Psoas muscle (tissue), 8 donors: ENCODE measurements around the gene SMYD3. TPM values are rescaled to one million over a fixed set of nuclear protein-coding genes. Genes with fewer than 3 reads are reported as not detected.

Experiments used
- ATAC-seq, 4 donors: fragments of 200-7000 bp; cut with Tn5 transposase; one replicate each; pipeline ENCODE4 v1.9.1; 2020; ENCODE audit warnings: moderate library complexity in 3 of 4, mild to moderate bottlenecking in 2 of 4
- DNase-seq, 2 donors: peaks; one replicate each; pipeline ENCODE4 v3.0.0-alpha.2; 2020
- H3K27ac ChIP-seq: fragments of 200-600 bp; one replicate; pipeline ENCODE4 v1.8.0; 2022
- H3K27me3 ChIP-seq, 3 donors: fragments of 200-600 bp in 1 of 3; one replicate each; pipeline versions ENCODE4 v1.6.1 to v1.8.0; 2013 to 2022; ENCODE audit warnings: low read length in 2 of 3, mild to moderate bottlenecking in 2 of 3, moderate library complexity in 1 of 3; ENCODE audit not compliant: insufficient read depth in 3 of 3
- H3K36me3 ChIP-seq, 2 donors: fragments of 200-600 bp in 1 of 2; one replicate each; pipeline versions ENCODE4 v1.6.1 to v1.8.0; 2013 to 2022; ENCODE audit warnings: low read depth in 1 of 2, mild to moderate bottlenecking in 1 of 2, moderate library complexity in 1 of 2; ENCODE audit not compliant: insufficient read depth in 1 of 2
- H3K4me1 ChIP-seq: fragments of 200-600 bp; one replicate; pipeline ENCODE4 v1.8.0; 2022
- H3K4me3 ChIP-seq: fragments of 200-600 bp; one replicate; pipeline ENCODE4 v1.8.0; 2022; ENCODE audit warnings: mild to moderate bottlenecking
- H3K9me3 ChIP-seq: fragments of 200-600 bp; one replicate; pipeline ENCODE4 v1.8.0; 2022
- CTCF ChIP-seq: fragments of 200-600 bp; IDR thresholded peaks from one replicate; pipeline ENCODE4 v1.8.0; 2022; ENCODE audit warnings: antibody characterized with exemption
- WGBS, 3 donors: extraction: QIAGEN DNeasy Blood & Tissue Kit; methylation state at CpG; one replicate each; pipeline versions ENCODE4 v1.1.6 to v1.1.7; 2013; 5-methylcytosine and 5-hydroxymethylcytosine counted together
- intact Hi-C, 2 donors: fragments of 100-400 bp; cut with DNase I; formaldehyde crosslinking; loops; one replicate each; pipeline versions ENCODE4 v1.11.0 to v1.14.2; 2022
- polyA plus RNA-seq, 3 donors: library from polyadenylated mRNA; stranded (reverse); fragments of 200-250 nt; gene quantifications; one replicate each; pipeline ENCODE4 v1.2.3, GENCODE V29; 2013
- total RNA-seq, 4 donors: library from RNA; stranded (reverse); fragmentation: NEBNext Ultra II Directional in 2 of 4; extraction: Animal tissue kit (Norgen Biotek cat#: 25700) in 2 of 4; gene quantifications; one replicate each; pipeline versions ENCODE4 v1.2.1 to v1.2.4, GENCODE V29; 2021 to 2023
- donor health status: healthy with polysubstance abuse.
- donor health status: DM: no; HTN: no; CAD: no; lungs with moderate emphysema.
- donor health status: Bipolar disorder and iron deficiency.
- donor health status: healthy.
- donor health status: DM: yes; HTN: yes; CAD: no.
- donor health status: DM: no; HTN: no; CAD: no.
- donor health status: DM: no; HTN: no; CAD: no.
- donor health status: DM: yes; HTN: yes; CAD: no.

The SMYD3 gene
- total and polyA plus RNA-seq, 7 donors, result 2.9 to 6.4 (median 4.9) TPM

GRCh38 chr1:246279402-246279801 is 227.7 kb downstream of the SMYD3 start:
- intact Hi-C loops, result no loop called here
- no peaks in the 10 kb centered on the region for H3K27me3 ChIP-seq
- no peaks in the 10 kb centered on the region for H3K9me3 ChIP-seq
- ATAC-seq, result no peak
- DNase-seq, result no peak
- no peak overlapping the region for H3K4me3 ChIP-seq
- TF ChIP-seq CTCF, result no peak
- H3K4me1 ChIP-seq, result no peaks in the 10 kb centered on the region
- no peak overlapping the region for H3K27ac ChIP-seq
- WGBS, 3 donors, result 90 to 95% (median 92%) methylated on average over 5 of the region's 5 CpGs
- H3K36me3 ChIP-seq, result no peaks in the 10 kb centered on the region

GRCh38 chr1:246278371-246278770 is 228.7 kb downstream of the SMYD3 start:
- ATAC-seq, result no peak

DNA sequence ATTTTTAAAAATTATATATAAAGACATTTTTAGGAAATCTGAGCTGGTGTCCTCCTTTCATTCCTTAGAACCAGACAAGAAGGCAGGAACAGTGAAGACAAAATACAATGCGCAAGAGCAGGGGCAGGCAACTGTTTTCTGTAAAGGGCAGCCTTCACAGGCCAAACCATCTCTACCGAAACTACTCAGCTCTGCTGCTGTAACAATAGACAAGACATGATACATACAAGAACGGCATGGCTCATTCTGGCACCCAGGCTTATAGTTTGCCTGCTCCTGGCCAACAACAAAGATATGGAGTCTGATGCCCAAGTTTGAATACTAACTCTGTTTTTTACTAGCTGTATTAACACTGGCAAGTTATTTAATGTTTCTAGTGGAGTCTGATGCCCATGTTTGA is 232.0 kb downstream of the SMYD3 start:
- no peak for ATAC-seq
- Histone ChIP-seq H3K9me3 (no peaks in the 10 kb centered on the region), H3K4me1 (no peaks in the 10 kb centered on the region), H3K4me3 (no peak overlapping the region), H3K36me3 (no peaks in the 10 kb centered on the region), H3K27me3 (no peaks in the 10 kb centered on the region), H3K27ac (no peak overlapping the region)
- WGBS, 3 donors, result 87 to 93% (median 91%) methylated on average over 3 of the region's 3 CpGs
- no peak for TF ChIP-seq CTCF
- intact Hi-C loops, result no loop called here
- no peak for DNase-seq

More at GRCh38 chr1:246278371-246278770, 228.7 kb downstream of the SMYD3 start:
- intact Hi-C loops, result no loop called here
- WGBS, 3 donors, result 93 to 97% (median 94%) methylated on average over 6 of the region's 6 CpGs
- no peak overlapping the region for H3K4me3 ChIP-seq
- no peak for DNase-seq
- no peaks in the 10 kb centered on the region for H3K9me3 ChIP-seq
- TF ChIP-seq CTCF, result no peak
- no peaks in the 10 kb centered on the region for H3K27me3 ChIP-seq
- H3K36me3 ChIP-seq, result no peaks in the 10 kb centered on the region
- H3K4me1 ChIP-seq, result no peaks in the 10 kb centered on the region
- H3K27ac ChIP-seq, result no peak overlapping the region

DNA sequence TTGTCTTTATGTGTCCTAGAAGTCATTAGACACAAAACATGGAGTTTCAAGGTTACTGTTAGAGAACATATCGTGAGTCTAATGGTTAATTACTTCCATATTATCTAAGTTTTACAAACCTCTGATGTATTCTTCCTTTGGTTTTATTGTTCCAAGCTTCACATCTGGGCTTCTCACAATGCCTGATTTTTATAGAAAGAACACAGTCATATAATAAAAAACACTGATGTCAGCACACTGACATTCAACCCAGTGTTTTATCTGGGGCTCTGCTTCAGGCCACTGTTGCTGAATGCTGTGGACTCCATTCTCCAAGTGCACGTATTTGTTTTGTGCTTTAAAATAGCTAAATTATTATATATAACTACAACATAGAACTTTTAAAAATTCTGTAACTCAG is 232.9 kb downstream of the SMYD3 start:
- Histone ChIP-seq H3K9me3 (no peaks in the 10 kb centered on the region), H3K27me3 (no peaks in the 10 kb centered on the region), H3K4me3 (no peak overlapping the region), H3K4me1 (no peaks in the 10 kb centered on the region), H3K36me3 (no peaks in the 10 kb centered on the region), H3K27ac (no peak overlapping the region)
- ATAC-seq (no peak), DNase-seq (no peak)
- TF ChIP-seq CTCF, result no peak
- intact Hi-C loops, result no loop called here
- 74 to 85% (median 79%) methylated on average over 2 of the region's 2 CpGs for WGBS, 3 donors

DNA sequence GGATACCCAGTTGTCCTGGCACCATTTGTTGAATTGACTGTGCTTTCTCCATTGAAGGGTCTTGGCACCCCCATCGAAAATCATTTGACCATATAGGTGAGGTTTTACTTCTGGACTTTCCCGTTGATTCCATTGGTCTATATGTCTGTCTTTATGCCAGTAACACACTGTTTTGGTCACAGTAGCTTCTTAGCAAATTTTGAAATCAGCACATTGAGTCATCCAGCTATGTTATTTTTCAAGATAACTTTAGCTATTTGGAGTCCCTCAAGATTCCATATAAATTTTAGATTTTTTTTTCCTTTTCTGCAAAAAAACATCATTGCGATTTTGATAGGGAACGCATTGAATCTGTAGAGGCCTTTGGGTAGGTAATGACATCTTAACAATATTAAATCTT is 235.6 kb downstream of the SMYD3 start:
- H3K4me3 ChIP-seq, result no peak overlapping the region
- no peak for ATAC-seq
- intact Hi-C loops, result no loop called here
- H3K27ac ChIP-seq, result no peak overlapping the region
- DNase-seq, result no peak
- H3K4me1 ChIP-seq, result no peaks in the 10 kb centered on the region
- TF ChIP-seq CTCF, result no peak
- no peaks in the 10 kb centered on the region for H3K36me3 ChIP-seq
- 94 to 95% (median 94%) methylated on average over 4 of the region's 4 CpGs for WGBS, 3 donors
- H3K27me3 ChIP-seq, result no peaks in the 10 kb centered on the region
- H3K9me3 ChIP-seq, result no peaks in the 10 kb centered on the region
